ENCODE data around the gene GMDS. TPM values are rescaled to one million over a fixed set of nuclear protein-coding genes. Genes with fewer than 3 reads are reported as not detected.

The GMDS gene
- total and polyA plus RNA-seq, 2 of the 13 experiments (the other 11 are each of a cell fraction or from before 2014, with no cell fraction given): 64.4 to 112 TPM

DNA sequence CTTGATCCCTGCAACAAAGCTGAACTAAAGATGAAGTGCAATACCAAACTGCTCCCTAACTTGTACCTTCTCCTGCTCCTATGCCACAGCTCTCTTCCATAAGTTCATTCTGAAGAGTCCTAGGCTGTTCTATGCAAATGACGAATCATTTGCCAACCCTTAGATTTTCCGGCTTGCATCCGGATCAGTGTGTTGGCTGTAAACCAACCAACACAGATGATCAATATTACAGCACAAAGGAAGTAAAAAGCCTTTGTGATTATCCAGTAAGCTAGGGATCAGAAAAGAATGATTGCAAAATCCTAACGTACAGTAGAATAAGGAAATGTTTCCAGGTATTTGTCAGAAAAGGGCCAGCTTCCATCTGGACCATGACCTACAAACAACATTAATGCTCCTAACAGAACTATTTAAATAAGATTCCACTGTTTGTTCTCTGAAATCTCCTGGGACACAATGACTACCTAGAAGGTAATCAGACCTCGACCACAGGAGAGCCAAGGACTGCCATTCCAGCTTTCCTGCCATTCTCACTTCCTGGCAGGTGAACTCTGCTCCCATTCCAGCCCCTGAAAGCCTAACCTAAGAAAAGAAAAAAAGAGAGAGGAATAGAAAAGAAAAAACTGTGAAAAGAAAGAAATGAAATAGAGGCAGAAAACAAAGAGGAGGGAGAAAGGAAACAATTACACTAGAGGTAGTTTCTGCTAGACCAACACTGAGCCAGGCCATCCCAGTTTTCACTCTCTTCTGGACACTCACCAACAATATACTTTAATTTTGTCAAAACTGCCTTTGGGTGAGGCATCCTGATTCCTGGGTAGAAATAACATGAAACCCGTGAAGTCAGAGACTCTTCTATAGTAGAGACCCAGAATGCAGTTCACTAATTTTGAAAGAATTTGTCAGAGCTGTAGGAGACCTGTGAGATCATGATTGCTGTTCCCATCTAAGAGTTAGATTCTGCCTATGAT is 19.7 kb downstream of the GMDS start (continued):
- TF ChIP-seq ZNF207 (IDR thresholded peaks at IDR 0.05; ENCODE audit: borderline replicate concordance) (no peak), ZNF441 (CRISPR knock-in tag; IDR thresholded peaks at IDR 0.05; ENCODE audit: borderline replicate concordance) (peak; percentile 77), NFYC (CRISPR knock-in tag; IDR thresholded peaks at IDR 0.05) (peak; percentile 54; the same call in 1 of the 2 replicates), NR2C2 (CRISPR knock-in tag; IDR thresholded peaks at IDR 0.05; ENCODE audit: borderline replicate concordance) (no peak; the same call in 1 of the 2 replicates), ZNF501 (CRISPR knock-in tag; IDR thresholded peaks at IDR 0.05) (peak; percentile 65), CBX5 (CRISPR knock-in tag; IDR thresholded peaks at IDR 0.05; ENCODE audit: borderline replicate concordance) (peak; percentile 60; the same call in 1 of the 2 replicates), ZNF569 (CRISPR knock-in tag; IDR thresholded peaks at IDR 0.05; ENCODE audit: borderline replicate concordance) (peak; percentile 94; the same call in 1 of the 2 replicates), ZNF841 (CRISPR knock-in tag; IDR thresholded peaks at IDR 0.05; ENCODE audit: borderline replicate concordance) (no peak), POLR2AphosphoS2 (IDR thresholded peaks at IDR 0.05; ENCODE audit: low read depth, low read length) (no peak), MTA3 (CRISPR knock-in tag; IDR thresholded peaks at IDR 0.05) (no peak), NR2F1 (CRISPR knock-in tag; IDR thresholded peaks at IDR 0.05) (peak; percentile 48 to 77; a peak in 2 of 4 replicates), HIVEP1 (CRISPR knock-in tag; IDR thresholded peaks at IDR 0.05) (no peak), ZNF777 (CRISPR knock-in tag; IDR thresholded peaks at IDR 0.05) (no peak), KDM1A (CRISPR knock-in tag; IDR thresholded peaks at IDR 0.05) (peak; percentile 41; the same call in 1 of the 2 replicates), MXD4 (CRISPR knock-in tag; IDR thresholded peaks at IDR 0.05) (peak; percentile 63)
- TF ChIP-seq, protein P1, sequence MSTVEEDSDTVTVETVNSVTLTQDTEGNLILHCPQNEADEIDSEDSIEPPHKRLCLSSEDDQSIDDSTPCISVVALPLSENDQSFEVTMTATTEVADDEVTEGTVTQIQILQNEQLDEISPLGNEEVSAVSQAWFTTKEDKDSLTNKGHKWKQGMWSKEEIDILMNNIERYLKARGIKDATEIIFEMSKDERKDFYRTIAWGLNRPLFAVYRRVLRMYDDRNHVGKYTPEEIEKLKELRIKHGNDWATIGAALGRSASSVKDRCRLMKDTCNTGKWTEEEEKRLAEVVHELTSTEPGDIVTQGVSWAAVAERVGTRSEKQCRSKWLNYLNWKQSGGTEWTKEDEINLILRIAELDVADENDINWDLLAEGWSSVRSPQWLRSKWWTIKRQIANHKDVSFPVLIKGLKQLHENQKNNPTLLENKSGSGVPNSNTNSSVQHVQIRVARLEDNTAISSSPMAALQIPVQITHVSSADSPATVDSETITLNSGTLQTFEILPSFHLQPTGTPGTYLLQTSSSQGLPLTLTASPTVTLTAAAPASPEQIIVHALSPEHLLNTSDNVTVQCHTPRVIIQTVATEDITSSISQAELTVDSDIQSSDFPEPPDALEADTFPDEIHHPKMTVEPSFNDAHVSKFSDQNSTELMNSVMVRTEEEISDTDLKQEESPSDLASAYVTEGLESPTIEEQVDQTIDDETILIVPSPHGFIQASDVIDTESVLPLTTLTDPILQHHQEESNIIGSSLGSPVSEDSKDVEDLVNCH (CRISPR knock-in tag; IDR thresholded peaks at IDR 0.05): no peak
- TF ChIP-seq, protein P2, sequence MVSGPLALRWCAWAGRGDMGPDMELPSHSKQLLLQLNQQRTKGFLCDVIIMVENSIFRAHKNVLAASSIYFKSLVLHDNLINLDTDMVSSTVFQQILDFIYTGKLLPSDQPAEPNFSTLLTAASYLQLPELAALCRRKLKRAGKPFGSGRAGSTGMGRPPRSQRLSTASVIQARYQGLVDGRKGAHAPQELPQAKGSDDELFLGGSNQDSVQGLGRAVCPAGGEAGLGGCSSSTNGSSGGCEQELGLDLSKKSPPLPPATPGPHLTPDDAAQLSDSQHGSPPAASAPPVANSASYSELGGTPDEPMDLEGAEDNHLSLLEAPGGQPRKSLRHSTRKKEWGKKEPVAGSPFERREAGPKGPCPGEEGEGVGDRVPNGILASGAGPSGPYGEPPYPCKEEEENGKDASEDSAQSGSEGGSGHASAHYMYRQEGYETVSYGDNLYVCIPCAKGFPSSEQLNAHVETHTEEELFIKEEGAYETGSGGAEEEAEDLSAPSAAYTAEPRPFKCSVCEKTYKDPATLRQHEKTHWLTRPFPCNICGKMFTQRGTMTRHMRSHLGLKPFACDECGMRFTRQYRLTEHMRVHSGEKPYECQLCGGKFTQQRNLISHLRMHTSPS (CRISPR knock-in tag; IDR thresholded peaks at IDR 0.05; ENCODE audit: low read depth): peak; percentile 56
- TF ChIP-seq, protein P3, sequence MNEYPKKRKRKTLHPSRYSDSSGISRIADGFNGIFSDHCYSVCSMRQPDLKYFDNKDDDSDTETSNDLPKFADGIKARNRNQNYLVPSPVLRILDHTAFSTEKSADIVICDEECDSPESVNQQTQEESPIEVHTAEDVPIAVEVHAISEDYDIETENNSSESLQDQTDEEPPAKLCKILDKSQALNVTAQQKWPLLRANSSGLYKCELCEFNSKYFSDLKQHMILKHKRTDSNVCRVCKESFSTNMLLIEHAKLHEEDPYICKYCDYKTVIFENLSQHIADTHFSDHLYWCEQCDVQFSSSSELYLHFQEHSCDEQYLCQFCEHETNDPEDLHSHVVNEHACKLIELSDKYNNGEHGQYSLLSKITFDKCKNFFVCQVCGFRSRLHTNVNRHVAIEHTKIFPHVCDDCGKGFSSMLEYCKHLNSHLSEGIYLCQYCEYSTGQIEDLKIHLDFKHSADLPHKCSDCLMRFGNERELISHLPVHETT (CRISPR knock-in tag; conservative IDR thresholded peaks at IDR 0.05): peak; percentile 75; the same call in 1 of the 2 replicates
- TF ChIP-seq, protein P4, sequence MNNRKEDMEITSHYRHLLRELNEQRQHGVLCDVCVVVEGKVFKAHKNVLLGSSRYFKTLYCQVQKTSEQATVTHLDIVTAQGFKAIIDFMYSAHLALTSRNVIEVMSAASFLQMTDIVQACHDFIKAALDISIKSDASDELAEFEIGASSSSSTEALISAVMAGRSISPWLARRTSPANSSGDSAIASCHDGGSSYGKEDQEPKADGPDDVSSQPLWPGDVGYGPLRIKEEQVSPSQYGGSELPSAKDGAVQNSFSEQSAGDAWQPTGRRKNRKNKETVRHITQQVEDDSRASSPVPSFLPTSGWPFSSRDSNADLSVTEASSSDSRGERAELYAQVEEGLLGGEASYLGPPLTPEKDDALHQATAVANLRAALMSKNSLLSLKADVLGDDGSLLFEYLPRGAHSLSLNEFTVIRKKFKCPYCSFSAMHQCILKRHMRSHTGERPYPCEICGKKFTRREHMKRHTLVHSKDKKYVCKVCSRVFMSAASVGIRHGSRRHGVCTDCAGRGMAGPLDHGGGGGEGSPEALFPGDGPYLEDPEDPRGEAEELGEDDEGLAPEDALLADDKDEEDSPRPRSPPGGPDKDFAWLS (CRISPR knock-in tag; IDR thresholded peaks at IDR 0.05; ENCODE audit: borderline replicate concordance): no peak
- TF ChIP-seq, protein P5, sequence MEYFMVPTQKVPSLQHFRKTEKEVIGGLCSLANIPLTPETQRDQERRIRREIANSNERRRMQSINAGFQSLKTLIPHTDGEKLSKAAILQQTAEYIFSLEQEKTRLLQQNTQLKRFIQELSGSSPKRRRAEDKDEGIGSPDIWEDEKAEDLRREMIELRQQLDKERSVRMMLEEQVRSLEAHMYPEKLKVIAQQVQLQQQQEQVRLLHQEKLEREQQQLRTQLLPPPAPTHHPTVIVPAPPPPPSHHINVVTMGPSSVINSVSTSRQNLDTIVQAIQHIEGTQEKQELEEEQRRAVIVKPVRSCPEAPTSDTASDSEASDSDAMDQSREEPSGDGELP (IDR thresholded peaks at IDR 0.05; ENCODE audit: borderline replicate concordance, low read depth): peak; percentile 96
